Subcutaneous adipose tissue (tissue), 4 donors: ENCODE results near the gene GRIN2D. TPM values are rescaled to one million over a fixed set of nuclear protein-coding genes. Genes with fewer than 3 reads are reported as not detected.

Source experiments
- total RNA-seq, 4 donors: library from RNA; depleted of rRNA; stranded (reverse); fragments of >200 nt; gene quantifications; one replicate each; pipeline ENCODE4 v1.1.0, GENCODE V29; 2016
- TF ChIP-seq, protein P1 (sequence below): fragments of 450-650 bp; IDR thresholded peaks from one replicate; pipeline ENCODE4 v1.5.1; 2016; ENCODE audit warnings: low read depth, mild to moderate bottlenecking, control low read depth, antibody characterized with exemption, moderate library complexity

The GRIN2D gene
- total RNA-seq, 4 donors from 2014 or later, result 0.16 to 1.0 (median 0.31) TPM

DNA sequence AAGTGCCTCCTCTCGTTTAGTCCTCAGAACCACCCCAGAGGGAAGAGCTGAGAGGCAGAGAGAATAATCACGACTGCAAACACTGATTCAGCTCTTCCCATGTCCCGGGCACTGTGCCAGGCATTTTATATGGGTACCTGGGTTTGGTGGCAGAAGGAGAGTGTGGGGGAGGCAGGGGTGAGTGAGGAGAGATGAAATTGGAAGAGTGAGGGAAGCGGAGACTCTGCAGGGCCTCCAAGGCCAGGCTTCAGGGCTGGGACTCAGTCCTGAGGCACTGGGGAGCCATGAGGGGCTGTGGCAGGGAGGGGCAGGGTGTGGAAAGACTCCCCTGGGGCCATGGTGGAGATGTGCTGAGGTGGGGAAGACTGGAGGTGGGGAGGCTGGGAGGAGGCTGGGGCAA lies 20.6 kb upstream of the GRIN2D start:
- TF ChIP-seq, protein P1, sequence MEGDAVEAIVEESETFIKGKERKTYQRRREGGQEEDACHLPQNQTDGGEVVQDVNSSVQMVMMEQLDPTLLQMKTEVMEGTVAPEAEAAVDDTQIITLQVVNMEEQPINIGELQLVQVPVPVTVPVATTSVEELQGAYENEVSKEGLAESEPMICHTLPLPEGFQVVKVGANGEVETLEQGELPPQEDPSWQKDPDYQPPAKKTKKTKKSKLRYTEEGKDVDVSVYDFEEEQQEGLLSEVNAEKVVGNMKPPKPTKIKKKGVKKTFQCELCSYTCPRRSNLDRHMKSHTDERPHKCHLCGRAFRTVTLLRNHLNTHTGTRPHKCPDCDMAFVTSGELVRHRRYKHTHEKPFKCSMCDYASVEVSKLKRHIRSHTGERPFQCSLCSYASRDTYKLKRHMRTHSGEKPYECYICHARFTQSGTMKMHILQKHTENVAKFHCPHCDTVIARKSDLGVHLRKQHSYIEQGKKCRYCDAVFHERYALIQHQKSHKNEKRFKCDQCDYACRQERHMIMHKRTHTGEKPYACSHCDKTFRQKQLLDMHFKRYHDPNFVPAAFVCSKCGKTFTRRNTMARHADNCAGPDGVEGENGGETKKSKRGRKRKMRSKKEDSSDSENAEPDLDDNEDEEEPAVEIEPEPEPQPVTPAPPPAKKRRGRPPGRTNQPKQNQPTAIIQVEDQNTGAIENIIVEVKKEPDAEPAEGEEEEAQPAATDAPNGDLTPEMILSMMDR, result no peak

DNA sequence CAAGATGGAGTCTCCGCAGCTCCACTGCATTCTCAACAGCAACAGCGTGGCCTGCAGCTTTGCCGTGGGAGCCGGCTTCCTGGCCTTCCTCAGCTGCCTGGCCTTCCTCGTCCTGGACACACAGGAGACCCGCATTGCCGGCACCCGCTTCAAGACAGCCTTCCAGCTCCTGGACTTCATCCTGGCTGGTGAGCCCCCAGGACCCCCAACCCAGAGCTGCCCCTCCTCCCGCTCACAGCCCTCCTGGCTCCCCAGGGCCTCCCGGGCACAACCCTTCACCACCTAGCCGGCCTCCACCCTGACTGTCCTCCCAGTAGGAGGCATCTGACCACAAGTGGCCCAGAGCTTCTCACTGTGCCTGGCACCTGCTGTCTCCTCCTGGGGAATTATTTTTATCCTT lies 19.9 kb upstream of the GRIN2D start:
- TF ChIP-seq, protein P1, result no peak

DNA sequence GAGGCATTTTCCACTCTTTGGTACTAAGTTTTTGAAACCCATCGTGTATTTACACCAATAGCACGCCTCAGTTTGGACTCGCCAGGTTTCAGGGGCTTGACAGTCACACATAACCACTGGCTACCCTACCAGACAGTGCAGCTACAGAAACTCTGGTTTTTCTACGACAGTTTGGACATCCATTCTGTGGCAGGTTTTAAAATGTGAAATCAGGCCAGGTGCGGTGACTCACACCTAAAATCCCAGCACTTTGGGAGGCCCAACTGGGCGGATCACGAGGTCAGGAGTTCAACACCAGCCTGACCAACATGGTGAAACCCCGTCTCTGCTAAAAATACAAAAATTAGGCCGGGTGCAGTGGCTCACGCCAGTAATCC lies 15.3 kb upstream of the GRIN2D start:
- TF ChIP-seq, protein P1, result no peak

DNA sequence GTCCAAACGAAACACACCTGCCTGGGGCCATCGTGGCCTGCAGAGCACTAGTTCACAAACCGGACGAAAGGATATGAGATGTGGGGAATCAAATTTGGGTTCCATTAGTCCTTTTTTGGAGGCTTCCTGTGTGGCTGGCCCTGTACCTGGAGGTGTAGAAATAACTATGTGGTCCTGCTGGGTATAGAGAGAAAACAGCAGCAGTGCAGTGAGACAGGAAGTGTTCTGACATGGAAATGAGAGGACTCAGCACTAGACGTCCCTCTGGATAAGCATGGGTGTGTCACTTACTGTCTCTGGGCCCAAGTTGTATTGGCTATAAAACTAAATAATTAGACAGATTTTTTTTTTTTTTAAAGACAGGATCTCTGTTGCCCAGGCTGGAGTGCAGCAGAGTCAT lies 14.4 kb upstream of the GRIN2D start:
- TF ChIP-seq, protein P1, result no peak

DNA sequence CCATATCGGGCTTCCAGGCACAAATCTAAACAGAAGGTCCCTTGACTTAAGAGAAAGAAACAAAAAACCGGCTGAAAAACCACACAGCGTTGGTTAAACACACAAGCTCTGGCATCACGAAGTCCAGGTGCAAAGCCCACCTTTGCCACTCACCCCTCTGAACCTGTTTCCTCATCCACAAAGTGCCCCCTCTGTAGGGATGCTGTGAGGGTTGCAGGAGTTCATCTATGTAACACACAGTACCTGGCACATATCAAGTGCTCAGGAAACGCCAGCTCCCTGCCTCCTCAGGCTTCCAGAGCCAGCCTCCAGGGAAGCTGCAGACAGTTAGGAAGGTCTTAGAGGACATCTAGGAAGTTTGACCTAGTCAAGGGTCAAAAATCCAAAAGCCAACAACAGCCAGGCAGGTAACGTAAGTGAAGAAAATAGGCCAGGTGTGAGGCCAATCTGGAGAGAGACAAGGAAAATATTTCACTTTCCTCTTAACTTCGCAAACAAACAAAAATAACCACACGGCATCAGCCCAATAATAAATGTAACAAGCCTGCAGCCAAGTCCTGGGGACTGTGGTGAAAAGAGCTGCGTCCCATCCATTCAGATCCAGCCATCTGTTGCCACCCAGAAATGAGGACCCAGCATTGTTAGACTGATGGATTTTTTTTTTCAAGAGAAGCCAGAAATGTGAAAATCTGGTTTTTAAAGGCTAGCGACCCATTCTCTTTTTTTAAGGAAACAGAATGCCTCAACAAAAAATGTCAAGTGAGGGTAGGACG lies 12.1 kb upstream of the GRIN2D start:
- TF ChIP-seq, protein P1, result no peak

DNA sequence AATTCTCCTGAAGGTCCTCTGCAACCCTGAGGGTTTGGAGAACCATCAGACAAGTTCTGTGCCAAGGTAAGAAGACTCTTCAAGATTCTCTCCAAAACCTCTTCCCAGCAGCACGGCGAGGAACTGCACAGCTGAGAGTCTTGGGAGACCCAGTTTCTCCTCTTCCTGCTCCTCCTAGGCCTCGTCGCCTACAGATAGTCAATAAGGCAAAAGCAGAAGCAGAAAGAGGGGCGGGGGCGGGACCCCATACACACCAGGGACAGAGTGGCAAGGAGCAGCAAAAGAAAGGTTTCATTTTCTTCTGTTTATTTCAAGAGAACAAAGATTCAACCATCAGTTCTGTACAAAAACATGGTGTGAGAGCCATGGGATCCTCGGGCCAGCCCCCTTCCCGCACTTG lies 11.2 kb upstream of the GRIN2D start:
- TF ChIP-seq, protein P1, result no peak

DNA sequence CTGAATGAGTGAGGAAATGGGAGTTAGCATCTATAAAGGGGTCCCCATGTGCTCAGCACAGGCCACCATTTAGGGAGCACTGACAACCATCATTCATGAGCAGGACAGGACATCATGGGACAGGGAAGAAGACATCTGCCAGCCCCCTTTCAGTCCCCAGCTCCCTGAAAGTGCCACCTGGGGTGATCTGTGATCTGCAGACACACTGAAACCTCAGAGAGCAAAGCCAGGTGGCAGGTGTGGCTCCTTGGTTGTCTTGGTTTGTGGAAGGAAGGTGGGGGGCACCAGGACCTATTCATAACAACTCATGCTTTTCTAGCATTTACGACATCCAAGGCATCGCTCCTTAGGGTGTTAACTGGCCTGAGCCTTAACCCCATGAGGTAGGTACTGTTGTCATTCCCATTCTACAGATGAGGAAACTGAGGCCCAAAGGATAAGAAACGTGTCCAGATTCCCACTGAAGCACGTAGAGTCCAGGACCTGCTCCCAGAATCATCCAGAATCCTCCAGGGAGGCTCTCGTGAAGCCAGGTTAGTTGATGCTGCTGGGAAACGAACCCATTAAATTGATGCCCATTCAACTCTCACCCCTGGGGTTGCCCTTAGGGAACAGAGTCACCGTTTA lies 7.9 kb upstream of the GRIN2D start:
- TF ChIP-seq, protein P1, result no peak
